Raji (cell line): ENCODE measurements around the gene EHBP1.

Experiments
- POLR2A ChIP-seq: IDR thresholded peaks from 2 replicates; pipeline ENCODE4 v1.6.1; 2011; ENCODE audit warnings: low read depth, low read length, control low read depth; ENCODE audit not compliant: insufficient read depth

Gene EHBP1

DNA sequence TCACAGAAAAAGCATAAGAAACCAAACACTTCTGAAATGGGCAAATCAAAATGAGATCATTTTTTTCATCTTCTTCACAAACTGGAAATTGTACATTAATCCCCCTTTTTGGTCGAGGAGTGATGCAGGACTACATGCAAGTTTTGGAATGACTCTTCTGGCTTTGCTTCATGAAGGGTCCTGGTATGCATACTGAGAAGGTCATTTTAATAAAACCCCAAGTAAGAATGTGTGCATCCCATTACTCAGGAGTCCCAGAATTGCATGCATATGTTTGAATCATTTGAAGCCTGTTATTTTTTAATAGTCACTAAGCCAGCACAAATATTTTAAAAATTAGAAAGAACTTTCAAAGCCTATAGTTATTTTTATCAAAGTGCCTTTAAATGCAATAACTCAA, 16.7 kb upstream of the EHBP1 start:
- no peak for TF ChIP-seq POLR2A

- TF ChIP-seq POLR2A, result no peak
Measured at GRCh38 chr2:62691186-62691585, 14.3 kb upstream of the EHBP1 start.

DNA sequence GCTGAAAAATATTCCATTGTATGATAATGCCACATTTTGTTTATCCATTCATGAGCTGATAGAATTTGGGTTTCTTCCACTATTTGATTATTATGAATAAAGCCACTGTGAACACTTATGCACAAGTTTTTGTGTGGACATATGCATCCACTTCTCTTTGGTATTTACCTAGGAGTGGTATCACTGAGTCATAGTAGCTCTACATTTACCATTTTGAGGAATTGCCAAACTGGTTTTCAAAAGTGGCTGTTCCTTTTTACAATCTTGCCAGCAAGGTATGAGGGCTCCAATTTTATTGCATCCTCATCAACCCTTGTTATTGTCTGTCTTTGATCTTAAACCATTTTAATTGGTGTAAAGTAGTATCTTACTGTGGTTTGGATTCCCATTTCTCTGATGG, 13.3 kb upstream of the EHBP1 start:
- TF ChIP-seq POLR2A, result no peak

GRCh38 chr2:62698653-62699052, 6.9 kb upstream of the EHBP1 start:
- no peak for TF ChIP-seq POLR2A

DNA sequence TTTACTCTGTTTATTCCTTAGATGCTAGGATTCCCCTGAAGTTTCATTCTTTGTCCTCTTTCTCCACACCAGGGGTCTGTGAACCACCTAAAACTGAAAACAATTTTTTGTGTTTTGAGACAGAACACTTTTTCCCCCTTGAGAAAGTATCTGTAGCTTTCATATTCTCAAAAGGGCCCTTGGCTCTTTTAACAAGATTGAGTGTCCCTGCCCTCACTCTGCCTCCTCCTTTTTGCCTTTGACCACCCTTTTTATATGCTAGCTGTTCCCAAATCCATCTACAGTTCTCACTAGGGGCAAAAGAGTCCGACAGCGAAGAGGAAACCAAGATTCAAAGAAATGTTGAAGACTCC, 883 bp upstream of the EHBP1 start:
- TF ChIP-seq POLR2A, result no peak

GRCh38 chr2:62705859-62706720, 577 bp downstream of the EHBP1 start:
- no peak for TF ChIP-seq POLR2A

GRCh38 chr2:62706721-62707521, 1.4 kb downstream of the EHBP1 start:
- TF ChIP-seq POLR2A, result no peak

GRCh38 chr2:62708751-62709150, 3.2 kb downstream of the EHBP1 start:
- TF ChIP-seq POLR2A, result no peak

- TF ChIP-seq POLR2A, result no peak
Measured at GRCh38 chr2:62711832-62712494, 6.5 kb downstream of the EHBP1 start.

DNA sequence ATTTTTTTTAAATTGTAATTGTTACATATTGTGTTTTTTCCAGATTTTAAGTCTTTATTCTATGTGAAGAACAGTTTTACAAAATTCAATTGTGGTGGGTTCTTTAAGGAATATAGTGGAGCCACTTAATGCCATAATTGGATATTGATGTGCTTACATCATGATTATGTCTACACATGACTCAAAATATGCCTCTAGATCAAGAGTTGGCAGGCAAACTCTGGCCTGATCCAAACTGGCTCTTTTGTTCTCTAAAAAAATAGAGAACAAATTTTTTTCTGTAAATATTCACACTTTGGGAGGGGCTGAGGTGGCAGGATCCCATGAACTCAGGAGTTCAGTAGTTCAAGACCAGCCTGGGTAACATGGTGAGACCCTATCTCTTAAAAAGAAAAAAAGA, 8.3 kb downstream of the EHBP1 start:
- no peak for TF ChIP-seq POLR2A

- TF ChIP-seq POLR2A, result no peak
Measured at GRCh38 chr2:62716768-62717167, 11.3 kb downstream of the EHBP1 start.

GRCh38 chr2:62717503-62718081, 12.1 kb downstream of the EHBP1 start:
- no peak for TF ChIP-seq POLR2A

GRCh38 chr2:62718225-62718822, 12.8 kb downstream of the EHBP1 start:
- TF ChIP-seq POLR2A, result no peak

GRCh38 chr2:62719757-62720156, 14.2 kb downstream of the EHBP1 start:
- no peak for TF ChIP-seq POLR2A

GRCh38 chr2:62722679-62723078, 17.2 kb downstream of the EHBP1 start:
- TF ChIP-seq POLR2A, result no peak
